ENCODE data around the gene USP31. TPM values are rescaled to one million over a fixed set of nuclear protein-coding genes. Genes with fewer than 3 reads are reported as not detected.

Gene USP31
- total and polyA plus RNA-seq, 2 of the 13 experiments (the other 11 are each of a cell fraction or from before 2014, with no cell fraction given), result 22.5 to 23.3 TPM

DNA sequence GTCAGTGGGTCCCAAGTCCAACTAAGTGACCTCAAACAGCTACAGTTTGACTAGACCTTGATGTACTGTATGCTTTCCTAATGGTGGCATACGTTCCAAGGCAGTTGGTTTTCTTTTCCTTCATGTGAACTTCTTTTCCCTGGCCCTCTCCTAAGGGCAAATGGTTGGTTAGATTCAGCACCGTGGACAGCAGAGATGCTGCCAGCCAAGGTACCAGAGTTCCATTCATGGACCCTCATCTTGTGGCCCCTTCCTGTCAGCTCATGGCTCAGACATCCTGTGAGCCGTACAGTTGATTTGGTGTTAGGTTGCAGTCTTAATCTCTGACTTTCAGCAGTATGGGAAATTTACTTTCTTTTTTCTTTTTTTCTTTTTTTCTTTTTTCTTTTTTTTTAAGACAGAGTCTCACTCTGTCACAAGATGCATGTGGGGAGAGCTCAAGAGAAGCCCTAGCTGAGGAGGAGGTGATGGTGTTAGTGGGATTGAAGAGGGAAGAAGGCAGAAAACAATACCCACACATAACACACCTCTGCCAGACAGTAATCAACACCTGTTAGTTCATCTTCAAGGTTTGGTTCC lies 122.4 kb downstream of the USP31 start (continued):
- no peak for TF ChIP-seq ZNF746 (CRISPR knock-in tag; IDR thresholded peaks at IDR 0.05)
- no peak for TF ChIP-seq TCF12 (IDR thresholded peaks at IDR 0.05)
- no peak for TF ChIP-seq TCF12 (CRISPR knock-in tag; IDR thresholded peaks at IDR 0.05)
- no peak for TF ChIP-seq MYNN (CRISPR knock-in tag; IDR thresholded peaks at IDR 0.05; ENCODE audit: low read depth)
- TF ChIP-seq ZNF124 (CRISPR knock-in tag; IDR thresholded peaks at IDR 0.05), result peak; percentile 75; the same call in 1 of the 2 replicates
- TF ChIP-seq DMAP1 (CRISPR knock-in tag; IDR thresholded peaks at IDR 0.05), result no peak
- TF ChIP-seq ZNF550 (CRISPR knock-in tag; IDR thresholded peaks at IDR 0.05; ENCODE audit: borderline replicate concordance), result no peak
- TF ChIP-seq ZSCAN29 (CRISPR knock-in tag; conservative IDR thresholded peaks at IDR 0.05), result no peak
- TF ChIP-seq ZNF3 (CRISPR knock-in tag; IDR thresholded peaks at IDR 0.05), result no peak
- no peak for TF ChIP-seq ZNF337 (CRISPR knock-in tag; IDR thresholded peaks at IDR 0.05; ENCODE audit: borderline replicate concordance, low read depth)
- TF ChIP-seq, protein P1, sequence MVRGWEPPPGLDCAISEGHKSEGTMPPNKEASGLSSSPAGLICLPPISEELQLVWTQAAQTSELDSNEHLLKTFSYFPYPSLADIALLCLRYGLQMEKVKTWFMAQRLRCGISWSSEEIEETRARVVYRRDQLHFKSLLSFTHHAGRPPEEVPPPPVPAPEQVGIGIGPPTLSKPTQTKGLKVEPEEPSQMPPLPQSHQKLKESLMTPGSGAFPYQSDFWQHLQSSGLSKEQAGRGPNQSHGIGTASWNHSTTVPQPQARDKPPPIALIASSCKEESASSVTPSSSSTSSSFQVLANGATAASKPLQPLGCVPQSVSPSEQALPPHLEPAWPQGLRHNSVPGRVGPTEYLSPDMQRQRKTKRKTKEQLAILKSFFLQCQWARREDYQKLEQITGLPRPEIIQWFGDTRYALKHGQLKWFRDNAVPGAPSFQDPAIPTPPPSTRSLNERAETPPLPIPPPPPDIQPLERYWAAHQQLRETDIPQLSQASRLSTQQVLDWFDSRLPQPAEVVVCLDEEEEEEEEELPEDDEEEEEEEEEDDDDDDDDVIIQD (CRISPR knock-in tag; IDR thresholded peaks at IDR 0.05; ENCODE audit: low read depth), result peak; percentile 57; the same call in 1 of the 2 replicates
- TF ChIP-seq NCOA1 (CRISPR knock-in tag; IDR thresholded peaks at IDR 0.05), result no peak
- no peak for TF ChIP-seq ZNF224 (CRISPR knock-in tag; IDR thresholded peaks at IDR 0.05)
- TF ChIP-seq CREB1 (IDR thresholded peaks at IDR 0.05), result no peak
- TF ChIP-seq CREB1 (CRISPR knock-in tag; IDR thresholded peaks at IDR 0.05), result no peak
- TF ChIP-seq ZBTB20 (CRISPR knock-in tag; IDR thresholded peaks at IDR 0.05; ENCODE audit: borderline replicate concordance, low read depth), result no peak
- no peak for TF ChIP-seq YEATS4 (CRISPR knock-in tag; IDR thresholded peaks at IDR 0.05; ENCODE audit: borderline replicate concordance)
- TF ChIP-seq, protein P2, sequence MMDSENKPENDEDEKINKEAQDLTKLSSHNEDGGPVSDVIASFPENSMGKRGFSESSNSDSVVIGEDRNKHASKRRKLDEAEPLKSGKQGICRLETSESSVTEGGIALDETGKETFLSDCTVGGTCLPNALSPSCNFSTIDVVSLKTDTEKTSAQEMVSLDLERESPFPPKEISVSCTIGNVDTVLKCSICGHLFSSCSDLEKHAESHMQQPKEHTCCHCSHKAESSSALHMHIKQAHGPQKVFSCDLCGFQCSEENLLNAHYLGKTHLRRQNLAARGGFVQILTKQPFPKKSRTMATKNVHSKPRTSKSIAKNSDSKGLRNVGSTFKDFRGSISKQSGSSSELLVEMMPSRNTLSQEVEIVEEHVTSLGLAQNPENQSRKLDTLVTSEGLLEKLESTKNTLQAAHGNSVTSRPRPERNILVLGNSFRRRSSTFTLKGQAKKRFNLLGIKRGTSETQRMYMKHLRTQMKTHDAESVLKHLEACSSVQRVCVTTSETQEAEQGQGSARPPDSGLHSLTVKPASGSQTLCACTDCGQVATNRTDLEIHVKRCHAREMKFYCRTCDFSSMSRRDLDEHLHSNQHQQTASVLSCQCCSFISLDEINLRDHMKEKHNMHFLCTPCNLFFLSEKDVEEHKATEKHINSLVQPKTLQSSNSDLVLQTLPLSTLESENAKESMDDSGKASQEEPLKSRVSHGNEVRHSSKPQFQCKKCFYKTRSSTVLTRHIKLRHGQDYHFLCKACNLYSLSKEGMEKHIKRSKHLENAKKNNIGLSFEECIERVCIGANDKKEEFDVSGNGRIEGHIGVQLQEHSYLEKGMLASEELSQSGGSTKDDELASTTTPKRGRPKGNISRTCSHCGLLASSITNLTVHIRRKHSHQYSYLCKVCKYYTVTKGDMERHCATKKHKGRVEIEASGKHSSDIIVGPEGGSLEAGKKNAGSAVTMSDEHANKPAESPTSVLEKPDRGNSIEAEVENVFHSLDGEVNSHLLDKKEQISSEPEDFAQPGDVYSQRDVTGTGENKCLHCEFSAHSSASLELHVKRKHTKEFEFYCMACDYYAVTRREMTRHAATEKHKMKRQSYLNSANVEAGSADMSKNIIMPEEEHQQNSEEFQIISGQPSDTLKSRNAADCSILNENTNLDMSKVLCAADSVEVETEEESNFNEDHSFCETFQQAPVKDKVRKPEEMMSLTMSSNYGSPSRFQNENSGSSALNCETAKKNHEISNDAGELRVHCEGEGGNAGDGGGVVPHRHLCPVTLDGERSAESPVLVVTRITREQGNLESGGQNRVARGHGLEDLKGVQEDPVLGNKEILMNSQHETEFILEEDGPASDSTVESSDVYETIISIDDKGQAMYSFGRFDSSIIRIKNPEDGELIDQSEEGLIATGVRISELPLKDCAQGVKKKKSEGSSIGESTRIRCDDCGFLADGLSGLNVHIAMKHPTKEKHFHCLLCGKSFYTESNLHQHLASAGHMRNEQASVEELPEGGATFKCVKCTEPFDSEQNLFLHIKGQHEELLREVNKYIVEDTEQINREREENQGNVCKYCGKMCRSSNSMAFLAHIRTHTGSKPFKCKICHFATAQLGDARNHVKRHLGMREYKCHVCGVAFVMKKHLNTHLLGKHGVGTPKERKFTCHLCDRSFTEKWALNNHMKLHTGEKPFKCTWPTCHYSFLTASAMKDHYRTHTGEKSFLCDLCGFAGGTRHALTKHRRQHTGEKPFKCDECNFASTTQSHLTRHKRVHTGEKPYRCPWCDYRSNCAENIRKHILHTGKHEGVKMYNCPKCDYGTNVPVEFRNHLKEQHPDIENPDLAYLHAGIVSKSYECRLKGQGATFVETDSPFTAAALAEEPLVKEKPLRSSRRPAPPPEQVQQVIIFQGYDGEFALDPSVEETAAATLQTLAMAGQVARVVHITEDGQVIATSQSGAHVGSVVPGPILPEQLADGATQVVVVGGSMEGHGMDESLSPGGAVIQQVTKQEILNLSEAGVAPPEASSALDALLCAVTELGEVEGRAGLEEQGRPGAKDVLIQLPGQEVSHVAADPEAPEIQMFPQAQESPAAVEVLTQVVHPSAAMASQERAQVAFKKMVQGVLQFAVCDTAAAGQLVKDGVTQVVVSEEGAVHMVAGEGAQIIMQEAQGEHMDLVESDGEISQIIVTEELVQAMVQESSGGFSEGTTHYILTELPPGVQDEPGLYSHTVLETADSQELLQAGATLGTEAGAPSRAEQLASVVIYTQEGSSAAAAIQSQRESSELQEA (CRISPR knock-in tag; IDR thresholded peaks at IDR 0.05; ENCODE audit: not compliant biosample characterization), result no peak
- TF ChIP-seq, protein P3, sequence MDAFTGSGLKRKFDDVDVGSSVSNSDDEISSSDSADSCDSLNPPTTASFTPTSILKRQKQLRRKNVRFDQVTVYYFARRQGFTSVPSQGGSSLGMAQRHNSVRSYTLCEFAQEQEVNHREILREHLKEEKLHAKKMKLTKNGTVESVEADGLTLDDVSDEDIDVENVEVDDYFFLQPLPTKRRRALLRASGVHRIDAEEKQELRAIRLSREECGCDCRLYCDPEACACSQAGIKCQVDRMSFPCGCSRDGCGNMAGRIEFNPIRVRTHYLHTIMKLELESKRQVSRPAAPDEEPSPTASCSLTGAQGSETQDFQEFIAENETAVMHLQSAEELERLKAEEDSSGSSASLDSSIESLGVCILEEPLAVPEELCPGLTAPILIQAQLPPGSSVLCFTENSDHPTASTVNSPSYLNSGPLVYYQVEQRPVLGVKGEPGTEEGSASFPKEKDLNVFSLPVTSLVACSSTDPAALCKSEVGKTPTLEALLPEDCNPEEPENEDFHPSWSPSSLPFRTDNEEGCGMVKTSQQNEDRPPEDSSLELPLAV (CRISPR knock-in tag; conservative IDR thresholded peaks at IDR 0.05; ENCODE audit: low read depth), result no peak
- no peak for TF ChIP-seq SIN3B (IDR thresholded peaks at IDR 0.05; ENCODE audit: low read length)

Measured in HepG2 (cell line).